Pancreas (tissue), 10 donors: ENCODE data around the gene ARGLU1. TPM values are rescaled to one million over a fixed set of nuclear protein-coding genes. Genes with fewer than 3 reads are reported as not detected.

Experiments used
- ATAC-seq, 4 donors: fragments of 200-7000 bp; cut with Tn5 transposase; one replicate each; pipeline versions ENCODE4 v1.8.0 to v1.9.1; 2020; ENCODE audit warnings: mild to moderate bottlenecking in 4 of 4, moderate library complexity in 4 of 4
- DNase-seq, 6 donors: peaks; one replicate each; pipeline ENCODE4 v3.0.0-alpha.2; 2020
- FAIRE-seq: peaks from 2 replicates; lab custom pipeline; 2012; peaks lifted over from hg19 to GRCh38; lab: Jason Lieb, UNC
- H3K27ac ChIP-seq, 4 donors: fragments of 200-600 bp; sonication (generic); 1 replicate in 3 of 4; 2 replicates in 1 of 4; pipeline versions ENCODE4 v1.5.0 to v1.8.0; 2020
- H3K27me3 ChIP-seq, 4 donors: fragments of 200-600 bp; one replicate each; pipeline ENCODE4 v1.8.0; 2021
- H3K36me3 ChIP-seq, 3 donors: fragments of 200-600 bp; sonication (generic) in 1 of 3; one replicate each; pipeline versions ENCODE4 v1.5.0 to v1.8.0; 2020 to 2021
- H3K4me1 ChIP-seq, 3 donors: fragments of 200-600 bp; one replicate each; pipeline ENCODE4 v1.8.0; 2021
- H3K4me3 ChIP-seq, 4 donors: fragments of 200-600 bp; sonication (generic) in 2 of 4; one replicate each; pipeline versions ENCODE4 v1.5.0 to v1.8.0; 2020 to 2021
- H3K9me3 ChIP-seq, 4 donors: fragments of 200-600 bp; one replicate each; pipeline ENCODE4 v1.8.0; 2021
- WGBS, 2 donors: extraction: QIAGEN DNeasy Blood & Tissue Kit; methylation state at CpG; one replicate each; pipeline ENCODE4 v1.1.7; 2013; 5-methylcytosine and 5-hydroxymethylcytosine counted together
- intact Hi-C, 3 donors: fragments of 100-400 bp; cut with DNase I; formaldehyde crosslinking; loops; one replicate each; pipeline versions ENCODE4 v1.11.1 to v1.14.2; 2022
- polyA plus RNA-seq, 2 donors: library from polyadenylated mRNA; stranded (reverse); fragments of 200-250 nt; gene quantifications; one replicate each; pipeline ENCODE4 v1.2.3, GENCODE V29; 2013
- total RNA-seq, 6 donors: library from RNA; stranded (reverse); fragmentation: NEBNext Ultra II Directional in 4 of 6; extraction: Animal tissue kit (Norgen Biotek cat#: 25700) in 4 of 6; gene quantifications; one replicate each; pipeline versions ENCODE4 v1.2.1 to v1.2.4, GENCODE V29; 2021 to 2023
- TF ChIP-seq, protein P1 (sequence below), 4 donors: fragments of 200-600 bp; sonication (generic) in 3 of 4; IDR thresholded peaks; one replicate each; pipeline versions ENCODE4 v1.5.0 to v1.8.0; 2021; ENCODE audit warnings: antibody characterized with exemption in 4 of 4
- donor health status: healthy with polysubstance abuse.
- donor health status: DM: no; HTN: no; CAD: no; lungs with moderate emphysema.
- donor health status: DM: no; HTN: no; CAD: no.
- donor health status: control.
- donor health status: control.
- donor health status: Bipolar disorder and iron deficiency.
- donor health status: DM: yes; HTN: yes; CAD: no.
- donor health status: DM: no; HTN: no; CAD: no.
- donor health status: DM: no; HTN: no; CAD: no.
- donor health status: DM: yes; HTN: yes; CAD: no.

The ARGLU1 gene
- total and polyA plus RNA-seq, 8 donors, result 15.9 to 96.1 (median 27.7) TPM

DNA sequence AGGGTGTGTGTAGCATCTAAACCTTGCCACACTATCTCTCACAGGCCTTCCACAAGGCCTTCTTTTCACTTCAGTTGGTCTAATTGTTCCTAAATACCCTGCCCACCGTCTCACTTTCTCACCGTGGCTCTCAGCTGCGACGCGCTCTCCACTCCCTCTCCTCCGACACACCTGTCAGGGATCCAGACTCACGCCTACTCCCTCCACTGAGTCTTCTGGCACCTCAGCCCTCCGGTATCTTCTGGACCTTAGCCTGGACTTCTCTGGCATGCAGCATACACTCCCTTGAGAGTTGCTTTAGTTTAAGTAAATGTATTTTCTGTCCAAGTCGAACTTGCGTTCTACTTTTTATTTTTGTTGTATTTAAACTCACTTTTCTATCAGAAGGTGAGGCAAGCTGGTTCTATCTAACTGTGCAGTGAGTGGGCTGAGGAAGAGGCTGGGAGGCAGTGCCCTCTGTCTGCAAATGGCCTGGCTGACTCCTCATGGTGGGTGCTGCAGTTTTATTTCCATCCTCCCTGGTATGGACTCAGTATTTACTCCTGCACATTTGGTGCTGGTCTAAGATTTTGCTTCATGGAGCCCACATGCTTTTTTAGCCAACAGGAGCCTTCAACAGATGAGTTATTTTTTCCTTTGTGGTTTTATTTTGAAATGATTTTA is 28.5 kb upstream of the ARGLU1 start:
- Histone ChIP-seq H3K4me3 (no peak overlapping the region), H3K36me3 (no peaks in the 10 kb centered on the region), H3K27me3 (no peaks in the 10 kb centered on the region), H3K27ac (no peak overlapping the region), H3K9me3 (no peaks in the 10 kb centered on the region), H3K4me1 (no peaks in the 10 kb centered on the region)
- FAIRE-seq, result no peak
- TF ChIP-seq, protein P1, sequence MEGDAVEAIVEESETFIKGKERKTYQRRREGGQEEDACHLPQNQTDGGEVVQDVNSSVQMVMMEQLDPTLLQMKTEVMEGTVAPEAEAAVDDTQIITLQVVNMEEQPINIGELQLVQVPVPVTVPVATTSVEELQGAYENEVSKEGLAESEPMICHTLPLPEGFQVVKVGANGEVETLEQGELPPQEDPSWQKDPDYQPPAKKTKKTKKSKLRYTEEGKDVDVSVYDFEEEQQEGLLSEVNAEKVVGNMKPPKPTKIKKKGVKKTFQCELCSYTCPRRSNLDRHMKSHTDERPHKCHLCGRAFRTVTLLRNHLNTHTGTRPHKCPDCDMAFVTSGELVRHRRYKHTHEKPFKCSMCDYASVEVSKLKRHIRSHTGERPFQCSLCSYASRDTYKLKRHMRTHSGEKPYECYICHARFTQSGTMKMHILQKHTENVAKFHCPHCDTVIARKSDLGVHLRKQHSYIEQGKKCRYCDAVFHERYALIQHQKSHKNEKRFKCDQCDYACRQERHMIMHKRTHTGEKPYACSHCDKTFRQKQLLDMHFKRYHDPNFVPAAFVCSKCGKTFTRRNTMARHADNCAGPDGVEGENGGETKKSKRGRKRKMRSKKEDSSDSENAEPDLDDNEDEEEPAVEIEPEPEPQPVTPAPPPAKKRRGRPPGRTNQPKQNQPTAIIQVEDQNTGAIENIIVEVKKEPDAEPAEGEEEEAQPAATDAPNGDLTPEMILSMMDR (IDR thresholded peaks at IDR 0.05), result no peak
- peak in 1 of 4 donors; percentile 23 for ATAC-seq
- no peak for DNase-seq
- intact Hi-C loops, result no loop called here
- 76 to 86% methylated on average over 10 of the region's 10 CpGs for WGBS, 2 donors

DNA sequence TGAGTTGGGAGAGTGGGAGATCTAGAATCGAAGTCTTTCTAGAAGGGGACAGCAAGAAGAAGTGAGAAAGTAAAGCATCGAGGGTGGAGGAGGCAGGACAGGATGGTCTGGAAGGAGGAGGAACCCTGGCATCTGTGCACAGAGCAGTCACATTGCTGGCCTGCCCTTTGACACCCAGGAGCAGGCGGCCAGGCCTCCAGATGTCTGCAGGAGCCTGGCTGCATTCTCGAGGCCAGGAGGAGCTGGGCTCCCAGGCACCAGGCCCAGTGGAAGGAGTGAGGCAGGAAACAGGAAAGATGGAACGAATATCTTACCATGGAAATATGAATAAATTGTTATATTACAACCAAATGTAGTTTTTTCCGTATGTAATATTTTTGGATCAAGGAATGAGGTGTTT is 27.7 kb upstream of the ARGLU1 start:
- intact Hi-C loops, result no loop called here
- no peak for DNase-seq
- FAIRE-seq, result no peak
- Histone ChIP-seq H3K36me3 (no peaks in the 10 kb centered on the region), H3K4me1 (no peaks in the 10 kb centered on the region), H3K9me3 (no peaks in the 10 kb centered on the region), H3K27ac (no peak overlapping the region), H3K4me3 (no peak overlapping the region), H3K27me3 (no peaks in the 10 kb centered on the region)
- 60 to 74% methylated on average over 6 of the region's 6 CpGs for WGBS, 2 donors
- ATAC-seq, result no peak
- TF ChIP-seq, protein P1 (IDR thresholded peaks at IDR 0.05), result no peak

DNA sequence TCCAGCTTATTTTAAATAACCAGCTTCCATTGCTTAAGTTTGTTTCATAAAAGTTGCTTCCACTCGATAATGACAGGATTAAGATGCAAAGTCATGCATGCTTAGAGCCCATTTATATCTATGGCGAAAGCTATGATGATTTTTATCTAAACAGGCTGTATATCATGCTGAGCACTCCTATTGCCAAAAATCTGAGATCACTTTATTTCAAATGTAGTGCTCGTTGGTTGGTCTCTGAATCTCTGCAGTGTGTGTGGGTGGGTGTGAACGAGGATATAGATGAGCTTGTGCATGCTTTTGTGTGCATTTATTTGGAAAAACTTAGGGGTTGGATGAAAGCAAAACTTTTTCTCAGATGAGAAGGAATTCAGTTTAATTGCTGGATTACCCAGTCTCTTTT is 27.0 kb upstream of the ARGLU1 start:
- Histone ChIP-seq H3K9me3 (no peaks in the 10 kb centered on the region), H3K4me3 (no peak overlapping the region), H3K27ac (no peak overlapping the region), H3K27me3 (no peaks in the 10 kb centered on the region), H3K36me3 (no peaks in the 10 kb centered on the region), H3K4me1 (no peaks in the 10 kb centered on the region)
- ATAC-seq (no peak), DNase-seq (no peak), FAIRE-seq (no peak)
- 82 to 83% methylated on average over 4 of the region's 4 CpGs for WGBS, 2 donors
- TF ChIP-seq, protein P1 (IDR thresholded peaks at IDR 0.05), result no peak
- intact Hi-C loops, result no loop called here

DNA sequence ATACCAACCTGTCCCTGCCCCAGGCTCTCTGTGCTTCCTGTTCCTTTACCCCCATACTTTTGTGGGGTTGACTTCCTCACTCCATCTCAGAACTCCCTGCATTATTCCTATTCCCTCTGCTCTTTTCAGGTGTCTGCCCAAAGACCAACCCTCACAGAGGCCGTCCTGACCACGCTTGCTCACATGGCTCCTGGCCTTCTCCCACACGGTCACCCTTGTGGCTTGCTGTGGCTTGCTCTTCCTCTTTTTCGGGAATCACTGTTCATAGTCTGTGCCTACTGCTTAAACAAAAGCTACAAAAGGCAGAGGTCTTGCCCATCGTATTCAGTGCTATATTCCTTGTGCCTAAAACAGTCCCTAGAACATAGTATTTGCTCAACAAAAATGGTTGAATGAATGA is 25.2 kb upstream of the ARGLU1 start:
- Histone ChIP-seq H3K27me3 (no peaks in the 10 kb centered on the region), H3K4me1 (no peaks in the 10 kb centered on the region), H3K9me3 (no peaks in the 10 kb centered on the region), H3K4me3 (no peak overlapping the region), H3K36me3 (no peaks in the 10 kb centered on the region), H3K27ac (no peak overlapping the region)
- DNase-seq (no peak), ATAC-seq (no peak), FAIRE-seq (no peak)
- 82 to 90% methylated on average over 5 of the region's 5 CpGs for WGBS, 2 donors
- TF ChIP-seq, protein P1 (IDR thresholded peaks at IDR 0.05), result no peak
- intact Hi-C loops, result no loop called here

DNA sequence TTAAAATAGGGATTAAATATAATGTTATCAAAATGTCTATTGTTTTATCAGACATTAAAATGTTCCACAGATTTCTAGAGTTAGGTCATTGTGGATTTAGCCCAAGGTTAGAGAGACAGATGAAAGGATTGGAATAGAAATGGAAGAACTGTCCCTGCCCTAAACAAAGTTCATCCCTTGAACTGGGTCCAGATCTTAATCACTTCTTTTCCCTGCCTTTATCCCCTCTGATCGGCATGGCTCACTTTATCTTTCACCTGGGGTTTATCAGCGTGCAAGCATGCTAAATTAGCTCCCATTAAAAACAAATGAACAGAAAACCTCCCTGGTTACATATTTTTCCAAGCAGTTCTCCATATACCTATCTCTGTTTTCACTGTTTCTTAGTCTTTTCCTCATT is 23.4 kb upstream of the ARGLU1 start:
- H3K4me3 ChIP-seq, result no peak overlapping the region
- TF ChIP-seq, protein P1 (IDR thresholded peaks at IDR 0.05), result no peak
- H3K27me3 ChIP-seq, result no peaks in the 10 kb centered on the region
- FAIRE-seq (no peak), DNase-seq (no peak), ATAC-seq (no peak)
- WGBS, 2 donors, result 46 to 49% methylated on average over 2 of the region's 2 CpGs
- H3K27ac ChIP-seq, result no peak overlapping the region
- H3K36me3 ChIP-seq, result no peaks in the 10 kb centered on the region
- no peaks in the 10 kb centered on the region for H3K4me1 ChIP-seq
- intact Hi-C loops, result no loop called here
- no peaks in the 10 kb centered on the region for H3K9me3 ChIP-seq
